GM12874 (cell line): ENCODE data around the gene AKAP6.

Experiments
- TF ChIP-seq, protein P1 (sequence below): IDR thresholded peaks from 2 replicates; pipeline ENCODE4 v1.5.1; 2011; ENCODE audit warnings: low read depth, mild to moderate bottlenecking, control low read depth, low read length, moderate library complexity; ENCODE audit not compliant: insufficient read depth

AKAP6 gene

DNA sequence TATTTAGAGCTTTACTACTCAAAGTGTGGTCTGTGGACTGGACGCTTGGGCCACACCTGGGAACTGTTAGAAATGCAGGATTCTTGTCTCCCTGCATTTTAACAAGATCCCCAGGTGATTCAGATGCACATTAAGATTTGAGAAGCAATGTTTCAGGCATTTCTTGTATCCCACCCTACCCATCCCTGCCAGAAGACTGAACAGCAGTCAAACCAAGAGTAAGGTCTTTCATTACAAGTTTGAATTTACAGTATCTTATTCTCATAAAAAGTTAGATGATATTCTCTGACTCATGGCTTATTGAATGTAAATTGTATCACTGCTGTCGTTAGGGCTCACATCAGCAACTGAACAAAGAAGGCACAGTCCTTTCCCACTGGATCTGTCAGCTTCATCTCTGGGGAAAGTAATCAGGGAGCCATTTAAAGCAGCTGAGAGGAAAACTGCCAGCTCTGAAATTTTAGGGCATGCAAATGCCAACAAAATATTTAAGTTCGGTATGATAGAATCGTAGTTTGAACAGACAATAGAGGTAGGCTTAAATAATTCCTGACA is 141.1 kb downstream of the AKAP6 start:
- TF ChIP-seq, protein P1, sequence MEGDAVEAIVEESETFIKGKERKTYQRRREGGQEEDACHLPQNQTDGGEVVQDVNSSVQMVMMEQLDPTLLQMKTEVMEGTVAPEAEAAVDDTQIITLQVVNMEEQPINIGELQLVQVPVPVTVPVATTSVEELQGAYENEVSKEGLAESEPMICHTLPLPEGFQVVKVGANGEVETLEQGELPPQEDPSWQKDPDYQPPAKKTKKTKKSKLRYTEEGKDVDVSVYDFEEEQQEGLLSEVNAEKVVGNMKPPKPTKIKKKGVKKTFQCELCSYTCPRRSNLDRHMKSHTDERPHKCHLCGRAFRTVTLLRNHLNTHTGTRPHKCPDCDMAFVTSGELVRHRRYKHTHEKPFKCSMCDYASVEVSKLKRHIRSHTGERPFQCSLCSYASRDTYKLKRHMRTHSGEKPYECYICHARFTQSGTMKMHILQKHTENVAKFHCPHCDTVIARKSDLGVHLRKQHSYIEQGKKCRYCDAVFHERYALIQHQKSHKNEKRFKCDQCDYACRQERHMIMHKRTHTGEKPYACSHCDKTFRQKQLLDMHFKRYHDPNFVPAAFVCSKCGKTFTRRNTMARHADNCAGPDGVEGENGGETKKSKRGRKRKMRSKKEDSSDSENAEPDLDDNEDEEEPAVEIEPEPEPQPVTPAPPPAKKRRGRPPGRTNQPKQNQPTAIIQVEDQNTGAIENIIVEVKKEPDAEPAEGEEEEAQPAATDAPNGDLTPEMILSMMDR: no peak

DNA sequence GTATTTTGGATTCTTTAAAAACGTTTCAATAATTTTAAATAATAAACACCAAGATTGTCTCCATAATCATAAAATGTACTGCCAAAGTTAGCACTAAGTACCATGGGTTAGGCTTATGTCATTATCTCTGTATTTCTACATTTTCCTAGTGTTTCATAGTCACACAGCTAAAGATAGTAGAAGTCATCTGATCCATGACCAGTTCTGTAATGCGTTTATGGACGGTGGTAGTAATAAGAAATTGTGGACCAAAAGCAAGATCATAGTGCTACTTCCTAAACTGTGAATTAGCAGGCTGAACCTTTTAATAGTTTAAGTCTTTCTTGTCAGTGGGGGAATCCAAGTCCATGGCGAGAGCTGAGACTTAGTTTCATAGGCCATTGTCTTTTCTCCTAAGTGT is 142.1 kb downstream of the AKAP6 start:
- TF ChIP-seq, protein P1: no peak

DNA sequence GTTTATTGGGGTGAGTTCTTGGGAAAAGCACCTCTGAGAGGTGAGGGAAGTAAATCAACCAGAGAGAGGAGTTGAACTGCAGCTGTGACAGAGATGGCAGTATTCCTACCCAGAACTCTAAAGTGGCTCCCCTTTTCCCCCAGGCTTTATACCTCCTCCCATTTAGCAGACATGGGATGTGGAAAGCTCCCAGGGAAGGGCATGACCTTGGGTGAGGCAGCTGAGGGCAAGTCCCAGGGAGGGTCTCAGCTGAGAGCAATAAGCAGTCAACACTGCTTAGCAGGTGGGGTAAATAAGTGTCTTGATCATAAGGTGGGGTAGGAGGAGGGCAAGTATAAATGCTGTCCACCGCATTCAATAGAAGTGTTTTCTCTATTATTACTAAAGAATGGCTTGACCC is 143.0 kb downstream of the AKAP6 start:
- TF ChIP-seq, protein P1: no peak

DNA sequence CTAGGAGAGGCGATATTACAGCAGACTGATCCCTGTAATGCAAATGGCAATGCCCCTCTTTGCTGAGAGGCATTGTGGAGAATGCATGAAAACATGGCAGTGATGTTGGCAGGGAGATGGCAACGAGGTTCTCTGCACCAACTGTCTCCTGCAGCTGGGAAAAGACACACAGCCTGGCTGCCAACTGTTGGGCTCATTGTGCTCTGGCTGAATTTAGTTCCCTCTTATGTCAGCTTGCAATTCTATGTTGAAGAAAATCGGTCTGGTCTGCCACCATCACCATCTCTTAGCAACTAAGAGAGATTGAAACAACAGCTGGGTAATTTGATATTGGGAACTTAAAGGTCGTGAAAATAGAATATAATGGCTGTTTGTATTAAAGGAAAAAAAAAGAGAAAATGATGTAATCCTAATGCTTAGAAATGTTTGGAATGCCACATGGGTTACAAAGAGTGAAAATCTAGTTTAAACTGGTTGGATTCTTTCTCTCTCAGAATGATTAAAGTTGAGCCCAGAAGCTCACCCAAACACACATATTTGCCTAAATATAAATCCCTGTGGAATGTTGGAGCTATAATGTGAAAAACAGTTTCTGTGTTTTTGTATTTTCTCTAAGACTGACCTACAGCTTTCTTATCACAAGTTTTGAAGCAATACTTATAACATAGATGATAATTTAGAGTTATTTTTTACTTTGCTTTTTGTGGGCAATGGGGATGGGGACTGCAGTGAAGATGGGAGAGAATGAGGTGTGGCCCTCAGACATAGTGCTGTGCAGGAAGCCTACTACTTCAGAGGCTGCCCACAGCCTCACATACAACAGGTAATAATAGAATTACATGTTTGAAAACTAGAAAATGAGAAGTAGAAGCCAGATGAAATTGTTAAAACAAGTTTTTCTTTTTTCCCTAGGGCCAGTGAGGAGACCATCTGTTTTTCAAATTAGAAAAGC is 143.7 kb downstream of the AKAP6 start:
- TF ChIP-seq, protein P1: no peak

DNA sequence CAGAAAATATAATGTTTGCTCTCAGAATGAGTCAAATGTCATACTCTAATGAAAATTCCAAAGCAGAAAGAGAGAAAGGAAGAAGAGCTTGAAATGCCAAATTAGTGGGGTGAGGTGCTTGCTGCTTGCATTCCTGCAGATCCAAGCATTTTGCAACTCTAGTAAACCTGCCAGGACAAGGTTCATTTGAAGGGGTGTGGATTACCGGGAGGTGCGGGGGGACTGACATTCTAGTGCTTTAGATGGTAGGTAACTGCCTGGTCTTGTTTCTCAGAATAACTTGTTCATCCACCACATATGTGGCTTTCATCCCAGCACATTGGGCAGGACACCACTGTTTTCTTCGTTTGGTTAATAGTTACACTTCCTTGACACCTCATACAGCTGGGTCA is 144.4 kb downstream of the AKAP6 start:
- TF ChIP-seq, protein P1: no peak

DNA sequence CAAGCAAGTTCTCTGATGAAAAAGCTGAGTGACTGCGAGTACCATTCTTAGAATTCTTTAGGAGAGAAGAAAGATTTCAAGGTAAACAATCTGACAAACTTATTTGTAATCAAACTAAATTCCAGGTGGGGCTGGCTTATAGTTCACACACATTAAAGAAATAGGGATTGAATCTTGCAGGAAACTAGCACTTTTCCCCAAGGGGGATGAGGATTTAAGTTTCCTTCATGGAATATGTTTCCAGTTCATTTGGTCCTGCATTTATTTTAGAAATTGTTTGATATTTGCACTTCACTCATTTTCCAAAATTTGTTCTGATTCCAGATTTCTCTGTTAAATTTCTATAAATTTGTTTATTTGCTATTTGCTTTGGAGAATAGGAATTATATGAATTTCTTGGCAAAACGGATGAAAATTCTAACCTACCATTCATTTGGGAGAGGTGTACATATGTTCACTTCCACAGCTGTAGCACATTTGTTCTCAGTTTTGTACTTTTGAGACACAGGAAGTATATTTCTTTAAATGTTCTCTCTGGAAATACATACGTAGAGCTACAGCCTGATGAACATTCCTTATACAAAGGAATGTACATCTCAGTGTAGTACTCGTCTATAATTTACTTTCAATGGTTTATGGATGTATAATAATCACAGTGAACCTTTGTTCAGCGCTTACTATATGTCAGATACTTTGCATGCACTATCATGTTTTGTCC is 145.5 kb downstream of the AKAP6 start:
- TF ChIP-seq, protein P1: no peak

DNA sequence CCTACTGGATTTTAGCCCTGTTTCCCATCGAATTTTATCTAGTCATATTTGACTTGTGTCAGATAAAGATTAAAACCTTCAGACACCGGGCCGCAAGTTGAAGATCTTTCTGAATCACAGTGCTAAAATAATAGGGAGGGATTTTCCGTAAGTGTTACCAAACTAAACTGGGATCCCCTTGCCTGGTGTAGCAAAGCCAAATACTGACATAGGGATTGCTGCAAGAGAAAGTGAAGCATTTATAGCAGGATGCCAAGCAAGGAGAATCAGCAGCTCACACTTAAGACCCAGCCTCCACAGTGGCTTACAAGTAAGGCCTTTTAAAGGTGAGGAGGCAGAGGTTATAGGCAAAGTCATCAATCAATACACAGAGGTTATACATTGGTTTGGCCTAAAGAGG is 147.4 kb downstream of the AKAP6 start:
- TF ChIP-seq, protein P1: no peak
